Gastrocnemius medialis (tissue), 4 donors: Measurements from ENCODE around the gene MTCL3.

Source experiments
- CTCF ChIP-seq, 5 experiments: fragments of 450-650 bp in 3 of 5; fragments of 200-600 bp in 2 of 5; sonication (generic) in 2 of 5; IDR thresholded peaks in 4 of 5; conservative IDR thresholded peaks in 1 of 5; 1 replicate in 4 of 5; 2 replicates in 1 of 5; pipeline ENCODE4 v1.5.1; 2016 to 2019; ENCODE audit warnings: antibody characterized with exemption in 5 of 5, mild to moderate bottlenecking in 3 of 5, moderate library complexity in 3 of 5
- POLR2A ChIP-seq, 2 donors: fragments of 450-650 bp; IDR thresholded peaks; one replicate each; pipeline ENCODE4 v1.6.1; 2017; ENCODE audit warnings: antibody characterized with exemption in 2 of 2, mild to moderate bottlenecking in 2 of 2, moderate library complexity in 2 of 2

- TF ChIP-seq CTCF (IDR thresholded peaks at IDR 0.05 in 4 of 5, conservative IDR thresholded peaks at IDR 0.05 in 1 of 5), result no peak
- TF ChIP-seq POLR2A (IDR thresholded peaks at IDR 0.05), result no peak
Measured at GRCh38 chr6:127538750-127539264, 19.7 kb upstream of the MTCL3 start.
